Activated gamma-delta T cell treated with Interleukin-2 at 50 U/mL for 16 hours (primary cell): Measurements from ENCODE around the gene PLA2G2C.

ENCODE experiments used
- DNase-seq: peaks from one replicate; pipeline ENCODE4 v3.0.0-alpha.2; 2020

PLA2G2C gene

GRCh38 chr1:20207546-20207945 lies 21.2 kb upstream of the PLA2G2C start:
- DNase-seq, result no peak

GRCh38 chr1:20202166-20202565 lies 15.8 kb upstream of the PLA2G2C start:
- DNase-seq, result no peak

GRCh38 chr1:20200966-20201365 lies 14.6 kb upstream of the PLA2G2C start:
- no peak for DNase-seq

GRCh38 chr1:20199840-20200239 lies 13.5 kb upstream of the PLA2G2C start:
- no peak for DNase-seq

GRCh38 chr1:20199403-20199802 lies 13.1 kb upstream of the PLA2G2C start:
- no peak for DNase-seq

- no peak for DNase-seq
Measured at GRCh38 chr1:20198918-20199317, 12.6 kb upstream of the PLA2G2C start.

GRCh38 chr1:20198296-20198695 lies 12.0 kb upstream of the PLA2G2C start:
- DNase-seq, result no peak

GRCh38 chr1:20197329-20197791 lies 11.0 kb upstream of the PLA2G2C start:
- DNase-seq, result no peak

GRCh38 chr1:20195462-20195780 lies 9.1 kb upstream of the PLA2G2C start:
- DNase-seq, result no peak

GRCh38 chr1:20194757-20195461 lies 8.6 kb upstream of the PLA2G2C start:
- peak; percentile 64 for DNase-seq

GRCh38 chr1:20194224-20194623 lies 7.9 kb upstream of the PLA2G2C start:
- no peak for DNase-seq

- DNase-seq, result no peak
Measured at GRCh38 chr1:20192871-20193411, 6.6 kb upstream of the PLA2G2C start.

GRCh38 chr1:20192364-20192763 lies 6.0 kb upstream of the PLA2G2C start:
- no peak for DNase-seq

GRCh38 chr1:20191266-20191825 lies 5.0 kb upstream of the PLA2G2C start:
- DNase-seq, result no peak

GRCh38 chr1:20190256-20191160 lies 4.2 kb upstream of the PLA2G2C start:
- DNase-seq, result no peak

- no peak for DNase-seq
Measured at GRCh38 chr1:20189664-20190063, 3.3 kb upstream of the PLA2G2C start.

- no peak for DNase-seq
Measured at GRCh38 chr1:20188455-20188817, 2.1 kb upstream of the PLA2G2C start.

- no peak for DNase-seq
Measured at GRCh38 chr1:20187813-20188454, 1.6 kb upstream of the PLA2G2C start.

GRCh38 chr1:20187103-20187812 lies 940 bp upstream of the PLA2G2C start:
- DNase-seq, result peak; percentile 26

GRCh38 chr1:20184997-20185833 lies 1.1 kb downstream of the PLA2G2C start:
- peak; percentile 62 for DNase-seq

GRCh38 chr1:20184481-20184900 lies 1.8 kb downstream of the PLA2G2C start:
- DNase-seq, result no peak
